Activated naive CD4-positive, alpha-beta T cell treated with anti-CD3 and anti-CD28 coated beads for 36 hours (primary cell): ENCODE data around the gene ADAMTS19. TPM values are rescaled to one million over a fixed set of nuclear protein-coding genes. Genes with fewer than 3 reads are reported as not detected.

ENCODE experiments used
- CTCF ChIA-PET: fragments of 350-600 bp; sonication (Branson Sonifier 250); formaldehyde crosslinking; loops from one replicate; lab custom pipeline; 2021; ENCODE audit warnings: antibody characterized with exemption; lab: Charles Lee
- DNase-seq: peaks from one replicate; pipeline ENCODE4 v3.0.0-alpha.2; 2020
- H3K27ac Mint-ChIP-seq: one replicate; pipeline ENCODE4 v1.8.0; 2021; ENCODE audit warnings: mild to moderate bottlenecking, mixed read lengths
- H3K27me3 Mint-ChIP-seq: one replicate; pipeline ENCODE4 v1.8.0; 2021; ENCODE audit warnings: low read depth, mixed read lengths
- H3K36me3 Mint-ChIP-seq: one replicate; pipeline ENCODE4 v1.8.0; 2021; ENCODE audit warnings: low read depth, mixed read lengths
- H3K4me1 Mint-ChIP-seq: one replicate; pipeline ENCODE4 v1.8.0; 2021; ENCODE audit warnings: low read depth, mixed read lengths
- H3K4me3 Mint-ChIP-seq: one replicate; pipeline ENCODE4 v1.8.0; 2021; ENCODE audit warnings: mild to moderate bottlenecking, moderate library complexity, mixed read lengths
- H3K9me3 Mint-ChIP-seq: one replicate; pipeline ENCODE4 v1.8.0; 2021; ENCODE audit warnings: mixed read lengths
- intact Hi-C: fragments of 100-400 bp; cut with micrococcal nuclease; formaldehyde crosslinking; loops from one replicate; pipeline ENCODE4 v1.15.1; 2023
- total RNA-seq, 2 experiments: library from RNA; stranded (reverse); gene quantifications; one replicate each; pipeline ENCODE4 v1.2.3, GENCODE V29; 2021

Gene ADAMTS19
- total RNA-seq, 2 experiments from 2014 or later, result not detected

DNA sequence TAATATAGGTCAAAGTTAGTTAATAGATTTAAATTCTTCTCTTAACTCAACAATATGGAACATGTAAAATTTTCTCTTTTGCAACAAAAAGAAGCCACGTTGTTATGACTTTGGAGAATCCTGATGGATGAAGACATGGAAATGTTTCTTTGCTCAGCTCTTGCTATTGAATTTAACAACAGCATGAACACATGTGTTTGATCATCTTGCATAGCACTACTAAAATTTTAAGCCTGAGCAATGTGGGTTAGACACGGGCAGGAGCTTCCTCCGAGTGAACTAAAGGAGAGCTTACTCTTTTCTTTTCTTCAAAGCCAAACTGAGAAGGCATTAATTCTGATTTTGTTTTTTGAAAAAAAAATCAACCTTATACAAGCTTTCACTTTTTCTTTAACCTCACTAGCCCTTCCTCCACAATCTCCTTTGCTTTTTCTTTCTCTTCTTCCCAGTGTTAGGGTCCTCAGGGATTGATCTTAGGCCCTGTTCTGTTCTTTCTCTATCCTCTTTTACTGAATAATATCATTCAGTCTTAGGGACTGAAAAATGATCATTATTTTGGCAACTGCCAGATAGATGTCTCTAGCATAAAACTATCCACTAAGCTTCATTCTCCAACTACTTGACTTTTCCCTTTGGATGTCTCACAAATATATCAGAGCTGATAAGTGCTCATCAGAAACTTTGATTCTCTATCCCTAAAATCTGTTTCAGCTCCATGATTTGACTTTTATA is 36.9 kb downstream of the ADAMTS19 start:
- CTCF ChIA-PET, result no interaction called here
- Mint-ChIP-seq H3K27me3 (no peaks in the 10 kb centered on the region), H3K9me3 (peaks cover 2% of the 10 kb centered on the region), H3K4me3 (no peak overlapping the region), H3K36me3 (no peaks in the 10 kb centered on the region), H3K27ac (no peak overlapping the region), H3K4me1 (no peaks in the 10 kb centered on the region)
- no peak for DNase-seq
- intact Hi-C loops, result no loop called here

DNA sequence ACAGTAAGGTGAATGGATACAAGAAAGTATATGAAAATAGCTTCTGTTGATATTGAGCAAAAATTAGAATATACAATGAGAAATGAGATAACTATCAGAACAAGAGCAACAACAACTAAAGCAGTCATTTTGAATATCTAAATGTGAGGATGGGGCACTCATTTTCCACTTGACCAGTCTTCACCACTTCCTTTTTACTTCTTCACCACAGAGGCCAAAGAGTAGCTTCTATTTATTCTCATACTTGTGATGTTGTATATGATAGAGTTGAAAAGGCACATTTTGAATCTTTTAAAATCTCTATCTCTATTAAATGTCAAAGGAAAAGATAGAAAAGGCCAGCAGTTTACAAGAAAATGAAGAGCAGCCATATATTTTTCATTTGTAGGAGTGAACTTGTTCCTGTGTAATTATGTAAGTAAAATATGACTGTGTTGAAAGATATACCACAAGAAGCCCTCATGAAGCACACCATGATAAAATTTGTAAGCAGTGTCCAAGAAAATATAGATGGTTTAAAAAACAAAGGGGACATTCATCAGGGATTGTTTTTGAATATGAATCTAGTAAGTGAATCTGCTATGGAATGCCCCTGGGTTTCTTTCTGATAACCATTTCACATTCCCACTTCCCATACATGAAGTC is 39.2 kb downstream of the ADAMTS19 start:
- H3K4me1 Mint-ChIP-seq, result no peaks in the 10 kb centered on the region
- H3K4me3 Mint-ChIP-seq, result no peak overlapping the region
- H3K27me3 Mint-ChIP-seq, result no peaks in the 10 kb centered on the region
- peaks cover under 1% of the 10 kb centered on the region for H3K9me3 Mint-ChIP-seq
- H3K36me3 Mint-ChIP-seq, result no peaks in the 10 kb centered on the region
- no peak overlapping the region for H3K27ac Mint-ChIP-seq
- DNase-seq, result no peak
- intact Hi-C loops, result no loop called here
- CTCF ChIA-PET, result no interaction called here

DNA sequence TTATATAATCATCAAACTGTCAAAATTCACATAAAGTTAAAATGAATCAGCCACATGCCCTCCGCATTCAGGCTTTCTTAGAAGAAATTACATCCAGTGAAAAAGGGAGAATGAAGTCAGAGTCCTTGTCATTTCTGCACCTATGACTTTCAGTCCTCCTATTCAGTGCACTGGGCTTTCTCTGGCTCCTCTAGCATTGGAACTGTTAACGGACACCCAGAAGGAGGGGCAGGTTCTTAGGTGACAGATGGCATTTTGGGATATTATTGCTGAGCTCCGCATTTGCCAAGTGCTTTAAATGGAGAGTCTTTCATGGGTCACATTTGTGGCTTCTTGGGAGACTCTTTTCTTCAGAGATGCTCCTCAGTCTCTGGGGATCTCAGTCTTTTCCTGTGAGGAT is 40.0 kb downstream of the ADAMTS19 start:
- Mint-ChIP-seq H3K4me1 (no peaks in the 10 kb centered on the region), H3K4me3 (no peak overlapping the region), H3K36me3 (no peaks in the 10 kb centered on the region), H3K27me3 (no peaks in the 10 kb centered on the region), H3K9me3 (no peaks in the 10 kb centered on the region), H3K27ac (no peak overlapping the region)
- no peak for DNase-seq
- intact Hi-C loops, result no loop called here
- CTCF ChIA-PET, result no interaction called here

DNA sequence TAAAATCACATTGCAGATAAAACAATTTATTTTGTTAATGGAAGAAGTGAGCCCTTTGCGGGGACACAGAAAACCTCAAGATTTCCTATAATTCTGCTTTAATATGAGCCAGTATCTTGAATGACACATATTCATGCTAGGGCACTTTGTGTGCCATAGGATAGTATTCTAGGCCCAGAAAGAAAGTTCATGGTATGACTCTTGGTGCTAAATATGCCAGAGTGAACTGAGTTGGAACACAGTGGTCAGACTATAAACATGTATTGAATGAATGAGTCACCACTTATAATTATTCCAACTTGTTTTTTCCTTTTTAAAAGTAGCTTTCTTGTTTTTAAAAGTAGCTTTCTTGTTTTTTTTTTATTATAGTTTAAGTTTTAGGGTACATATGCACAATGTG is 46.0 kb downstream of the ADAMTS19 start:
- Mint-ChIP-seq H3K4me1 (no peaks in the 10 kb centered on the region), H3K27ac (no peak overlapping the region), H3K9me3 (no peaks in the 10 kb centered on the region), H3K36me3 (no peaks in the 10 kb centered on the region), H3K27me3 (no peaks in the 10 kb centered on the region), H3K4me3 (no peak overlapping the region)
- intact Hi-C loops, result no loop called here
- CTCF ChIA-PET, result interaction anchor here (0.6 kb wide), 1 partner anchor 597 kb away, joined by 3 read pairs; no protein-coding TSS in a partner anchor
- no peak for DNase-seq

DNA sequence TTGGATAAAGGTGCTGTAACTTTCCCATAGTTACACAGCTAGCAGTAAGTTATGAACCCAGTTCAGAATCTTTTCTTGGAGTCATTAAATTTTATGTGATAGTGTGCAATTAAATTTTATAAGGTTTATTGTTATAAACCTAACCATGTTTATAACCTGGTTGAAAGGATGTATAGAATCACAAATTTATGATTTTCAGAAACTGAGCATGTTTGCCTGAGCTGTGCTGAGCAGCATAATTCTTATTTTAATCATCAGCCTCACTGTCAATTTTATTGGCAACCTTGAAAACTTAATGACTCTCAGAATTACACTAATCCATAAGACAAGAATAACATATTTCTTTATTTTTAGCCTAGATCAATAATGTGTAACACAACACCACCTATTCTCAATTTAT is 46.9 kb downstream of the ADAMTS19 start:
- intact Hi-C loops, result no loop called here
- no peak for DNase-seq
- H3K27me3 Mint-ChIP-seq, result no peaks in the 10 kb centered on the region
- CTCF ChIA-PET, result no interaction called here
- H3K9me3 Mint-ChIP-seq, result no peaks in the 10 kb centered on the region
- no peaks in the 10 kb centered on the region for H3K4me1 Mint-ChIP-seq
- H3K36me3 Mint-ChIP-seq, result no peaks in the 10 kb centered on the region
- no peak overlapping the region for H3K27ac Mint-ChIP-seq
- H3K4me3 Mint-ChIP-seq, result no peak overlapping the region

DNA sequence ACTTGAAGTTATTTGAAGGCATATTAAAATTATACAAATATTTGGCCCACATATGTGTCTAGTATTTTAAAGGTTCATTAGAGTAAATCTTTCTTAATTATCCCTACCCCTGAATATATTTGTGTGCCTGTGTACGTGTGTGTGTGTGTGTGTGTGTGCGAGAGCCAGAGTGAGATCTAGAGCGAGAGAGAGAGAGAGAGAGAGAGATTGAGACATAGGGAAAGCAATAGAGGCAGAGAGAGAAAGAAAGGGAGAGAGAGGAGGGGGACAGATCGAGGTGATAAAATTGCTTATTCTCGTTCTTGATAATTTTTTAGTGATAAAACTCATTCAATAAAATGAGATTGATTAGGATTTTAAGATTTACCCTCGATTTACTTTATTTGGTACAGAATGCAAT is 47.4 kb downstream of the ADAMTS19 start:
- CTCF ChIA-PET, result no interaction called here
- Mint-ChIP-seq H3K9me3 (no peaks in the 10 kb centered on the region), H3K27ac (no peak overlapping the region), H3K36me3 (no peaks in the 10 kb centered on the region), H3K27me3 (no peaks in the 10 kb centered on the region), H3K4me1 (no peaks in the 10 kb centered on the region), H3K4me3 (no peak overlapping the region)
- DNase-seq, result no peak
- intact Hi-C loops, result no loop called here

DNA sequence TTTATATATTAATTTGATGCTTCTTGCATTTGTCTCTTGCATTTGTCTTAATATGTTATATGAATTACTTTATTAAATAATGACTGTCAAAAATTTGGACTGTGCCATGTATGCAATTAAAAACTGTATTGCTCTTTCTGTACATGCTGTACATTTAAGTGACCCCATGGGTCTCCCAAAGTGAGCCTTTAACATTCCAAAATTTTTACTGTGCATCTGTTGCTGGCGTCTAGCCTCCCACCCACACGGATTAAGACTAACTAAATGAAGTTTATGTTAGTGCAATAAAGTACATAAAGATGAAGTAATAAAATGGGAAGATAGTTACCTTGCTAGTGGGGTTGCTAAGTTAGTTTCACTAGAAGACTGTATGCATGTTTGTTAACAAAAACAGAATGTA is 48.5 kb downstream of the ADAMTS19 start:
- Mint-ChIP-seq H3K36me3 (no peaks in the 10 kb centered on the region), H3K4me3 (no peak overlapping the region), H3K9me3 (no peaks in the 10 kb centered on the region), H3K27me3 (no peaks in the 10 kb centered on the region), H3K4me1 (no peaks in the 10 kb centered on the region), H3K27ac (no peak overlapping the region)
- CTCF ChIA-PET, result no interaction called here
- intact Hi-C loops, result no loop called here
- DNase-seq, result no peak

DNA sequence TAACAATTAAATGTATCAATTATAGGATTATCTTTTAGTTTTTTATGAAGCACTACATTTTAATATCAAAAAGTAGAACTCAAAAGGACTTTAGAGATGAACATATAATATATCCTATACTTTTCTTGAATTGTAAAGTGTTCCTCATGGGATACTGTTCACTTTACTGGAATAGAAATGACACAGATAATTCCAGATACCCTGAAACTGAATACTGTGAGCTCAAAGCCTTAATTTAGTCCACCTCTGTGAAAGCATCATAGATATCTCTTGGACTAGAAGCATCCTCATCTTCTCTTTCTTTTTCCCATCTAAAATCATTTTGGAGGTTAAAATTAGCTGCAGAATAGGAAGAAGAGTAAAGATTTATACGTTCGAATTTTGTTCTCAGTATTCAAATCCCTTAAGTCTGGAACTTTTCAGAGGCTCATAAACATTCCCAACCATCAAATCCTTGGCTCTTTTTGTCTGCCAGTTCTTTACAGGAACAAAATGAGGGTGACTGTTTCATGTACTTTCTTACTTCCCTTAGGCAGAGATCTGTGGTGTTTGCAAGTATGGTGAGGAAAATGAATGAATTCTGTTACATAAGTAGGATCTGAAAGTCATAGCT is 49.4 kb downstream of the ADAMTS19 start:
- no peak overlapping the region for H3K27ac Mint-ChIP-seq
- H3K4me3 Mint-ChIP-seq, result no peak overlapping the region
- H3K9me3 Mint-ChIP-seq, result no peaks in the 10 kb centered on the region
- no peaks in the 10 kb centered on the region for H3K4me1 Mint-ChIP-seq
- no peaks in the 10 kb centered on the region for H3K36me3 Mint-ChIP-seq
- H3K27me3 Mint-ChIP-seq, result no peaks in the 10 kb centered on the region
- no peak for DNase-seq
- CTCF ChIA-PET, result no interaction called here
- intact Hi-C loops, result no loop called here

DNA sequence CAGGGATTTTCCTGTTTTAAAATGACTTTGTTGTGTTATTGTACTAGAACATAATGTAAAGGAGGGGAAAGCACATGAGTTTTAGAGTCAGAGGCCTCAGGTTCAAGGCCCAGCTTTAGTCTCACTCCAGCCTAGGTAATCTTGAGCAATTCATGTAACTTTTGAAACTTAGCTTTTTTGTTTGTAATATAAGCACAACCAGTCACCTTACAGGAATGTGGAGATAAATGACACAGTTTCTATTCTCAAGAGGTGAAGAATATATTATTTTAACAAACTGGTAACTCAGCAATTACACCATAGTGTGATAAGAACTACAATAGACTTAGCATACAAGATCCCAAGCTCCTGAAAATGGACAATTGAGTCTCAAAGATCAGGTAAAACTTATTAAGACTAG is 51.2 kb downstream of the ADAMTS19 start:
- Mint-ChIP-seq H3K27me3 (no peaks in the 10 kb centered on the region), H3K27ac (no peak overlapping the region), H3K9me3 (no peaks in the 10 kb centered on the region), H3K36me3 (no peaks in the 10 kb centered on the region), H3K4me3 (no peak overlapping the region), H3K4me1 (no peaks in the 10 kb centered on the region)
- CTCF ChIA-PET, result no interaction called here
- DNase-seq, result no peak
- intact Hi-C loops, result no loop called here

DNA sequence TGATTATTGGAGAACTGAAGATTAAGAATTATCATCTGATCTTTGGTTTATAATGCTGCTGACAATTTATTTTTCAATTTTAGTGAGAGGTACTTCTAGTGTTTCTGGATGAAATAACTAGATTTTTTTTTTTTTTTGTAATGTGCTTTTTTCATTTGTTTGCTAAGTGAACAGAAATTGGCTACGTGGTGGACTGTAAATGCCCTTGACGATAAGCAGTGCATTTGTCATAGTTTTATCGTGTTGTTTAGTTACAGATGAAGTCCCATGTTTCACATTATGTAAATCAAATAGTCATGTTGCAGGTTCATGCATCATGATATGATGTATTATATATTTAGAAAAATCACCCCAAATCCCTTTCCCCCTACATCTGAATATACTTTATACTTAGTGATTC is 81.0 kb downstream of the ADAMTS19 start:
- Mint-ChIP-seq H3K36me3 (no peaks in the 10 kb centered on the region), H3K27me3 (no peaks in the 10 kb centered on the region), H3K27ac (no peak overlapping the region), H3K4me1 (no peaks in the 10 kb centered on the region), H3K9me3 (no peaks in the 10 kb centered on the region), H3K4me3 (no peak overlapping the region)
- no peak for DNase-seq
- CTCF ChIA-PET, result no interaction called here
- intact Hi-C loops, result loop anchor here (1.0 kb wide), 1 partner anchor 227 kb away; no protein-coding TSS in a partner anchor

DNA sequence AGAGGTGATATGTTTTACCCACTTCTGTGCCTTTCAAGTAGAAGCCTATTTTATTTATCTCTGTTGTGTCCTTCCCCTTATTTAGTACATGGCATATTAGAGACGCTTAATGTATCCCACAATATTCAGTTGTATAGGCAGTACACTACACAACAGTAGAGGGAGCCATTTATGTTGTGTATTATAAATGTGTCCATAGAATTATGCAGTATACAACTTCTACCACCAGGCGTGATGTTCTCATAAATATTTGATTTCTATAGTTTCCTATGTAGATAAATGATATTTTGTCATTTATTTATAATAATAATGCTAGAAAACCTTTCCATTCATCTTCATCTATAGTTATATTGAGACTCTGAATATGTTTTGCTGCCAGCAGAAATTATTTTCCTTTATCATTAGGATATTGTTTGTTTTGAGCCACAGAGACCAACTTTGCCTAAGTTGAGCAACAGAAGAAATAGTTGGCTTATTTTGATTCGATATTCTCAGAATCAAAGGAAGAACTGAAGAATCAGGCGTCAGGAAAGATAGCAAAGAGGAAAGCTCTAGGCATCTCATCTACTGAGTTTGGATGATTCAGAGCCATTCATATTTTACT is 81.7 kb downstream of the ADAMTS19 start:
- intact Hi-C loops, result loop anchor here (1.0 kb wide), 1 partner anchor 227 kb away; no protein-coding TSS in a partner anchor
- Mint-ChIP-seq H3K27ac (no peak overlapping the region), H3K4me3 (no peak overlapping the region), H3K36me3 (no peaks in the 10 kb centered on the region), H3K27me3 (no peaks in the 10 kb centered on the region), H3K4me1 (no peaks in the 10 kb centered on the region), H3K9me3 (no peaks in the 10 kb centered on the region)
- no peak for DNase-seq
- CTCF ChIA-PET, result no interaction called here

DNA sequence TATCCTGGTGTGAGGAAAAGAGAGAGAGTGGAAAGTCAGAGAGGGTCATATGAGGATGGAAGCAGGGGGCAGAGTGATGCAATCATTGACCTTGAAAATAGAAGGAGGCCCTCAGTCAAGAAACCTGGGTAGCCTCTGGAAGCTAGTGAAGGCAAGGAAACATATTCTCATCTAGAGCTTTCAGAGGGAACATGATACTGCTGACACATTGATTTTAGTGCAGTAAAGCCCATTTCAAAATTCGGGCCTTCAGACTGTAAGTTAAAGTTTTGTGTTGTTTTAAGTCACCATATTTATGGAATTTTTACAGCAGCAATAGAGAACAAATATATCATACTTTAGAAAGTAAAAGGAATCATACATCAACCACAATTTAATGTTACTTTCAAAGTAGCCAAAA is 87.0 kb downstream of the ADAMTS19 start:
- CTCF ChIA-PET, result no interaction called here
- Mint-ChIP-seq H3K4me1 (no peaks in the 10 kb centered on the region), H3K27me3 (no peaks in the 10 kb centered on the region), H3K36me3 (no peaks in the 10 kb centered on the region), H3K4me3 (no peak overlapping the region), H3K9me3 (peaks cover 3% of the 10 kb centered on the region), H3K27ac (no peak overlapping the region)
- DNase-seq, result no peak
- intact Hi-C loops, result no loop called here
